Neural progenitor cell (in vitro differentiated cells): ENCODE data around the gene PAPOLB.

ENCODE experiments used
- CTCF ChIP-seq: fragments of 200-600 bp; sonication (generic); IDR thresholded peaks from 2 replicates; pipeline ENCODE4 v1.5.1; 2017; ENCODE audit warnings: antibody characterized with exemption, mild to moderate bottlenecking
- EZH2 ChIP-seq: fragments of 200-600 bp; sonication (generic); IDR thresholded peaks from 2 replicates; pipeline ENCODE4 v1.6.1; 2017; ENCODE audit warnings: antibody characterized with exemption, mild to moderate bottlenecking, moderate library complexity

GRCh38 chr7:4817178-4817901 lies 44.5 kb downstream of the PAPOLB start:
- TF ChIP-seq CTCF (no peak), EZH2 (no peak)
